ENCODE results near the gene NR3C2.

- TF ChIP-seq CTCF (conservative IDR thresholded peaks at IDR 0.05; ENCODE audit: low read length) = no peak
- no peak for TF ChIP-seq EZH2phosphoT487 (IDR thresholded peaks at IDR 0.05; ENCODE audit: borderline replicate concordance, low read depth, low read length)
Measured at GRCh38 chr4:148057516-148057915, 384.7 kb downstream of the NR3C2 start.

All from OCI-LY7 (cell line).